GM04504 (cell line): ENCODE data around the gene MAFF.
A peak's percentile ranks its signal among the peaks of the same experiment; 100 is the strongest.

ENCODE experiments used
- DNase-seq: peaks from one replicate; pipeline ENCODE4 v3.0.0-alpha.2; 2012; ENCODE audit warnings: low read depth

MAFF gene

GRCh38 chr22:38248280-38248679, 46.5 kb downstream of the MAFF start:
- DNase-seq, result no peak

- DNase-seq, result no peak
Observed at GRCh38 chr22:38249301-38249700, 47.5 kb downstream of the MAFF start.

- no peak for DNase-seq
Observed at GRCh38 chr22:38249803-38250642, 48.2 kb downstream of the MAFF start.

- no peak for DNase-seq
Observed at GRCh38 chr22:38250643-38251340, 49.0 kb downstream of the MAFF start.

- DNase-seq, result no peak
Observed at GRCh38 chr22:38251341-38251692, 49.5 kb downstream of the MAFF start.

- DNase-seq, result no peak
Observed at GRCh38 chr22:38255697-38256096, 53.9 kb downstream of the MAFF start.

- DNase-seq, result peak; percentile 54
Observed at GRCh38 chr22:38257181-38257580, 55.4 kb downstream of the MAFF start.

GRCh38 chr22:38257650-38258250, 56.0 kb downstream of the MAFF start:
- DNase-seq, result no peak

- no peak for DNase-seq
Observed at GRCh38 chr22:38258895-38259294, 57.1 kb downstream of the MAFF start.

- DNase-seq, result no peak
Observed at GRCh38 chr22:38259370-38259769, 57.6 kb downstream of the MAFF start.

- no peak for DNase-seq
Observed at GRCh38 chr22:38260761-38261681, 59.2 kb downstream of the MAFF start.

GRCh38 chr22:38262051-38262795, 60.4 kb downstream of the MAFF start:
- DNase-seq, result no peak

GRCh38 chr22:38264322-38264843, 62.6 kb downstream of the MAFF start:
- no peak for DNase-seq
